COLO668 (cell line): Measurements from ENCODE around the gene PNLIPRP2.

Source experiments
- DNase-seq: peaks from one replicate; lab custom pipeline; 2025; ENCODE audit not compliant: unreplicated experiment; lab: John Stamatoyannopoulos, UW

PNLIPRP2 gene

GRCh38 chr10:116654816-116655215, 34.1 kb downstream of the PNLIPRP2 start:
- DNase-seq, result no peak

- DNase-seq, result no peak
Observed at GRCh38 chr10:116655568-116655967, 34.8 kb downstream of the PNLIPRP2 start.

- DNase-seq, result no peak
Observed at GRCh38 chr10:116656044-116656443, 35.3 kb downstream of the PNLIPRP2 start.

DNA sequence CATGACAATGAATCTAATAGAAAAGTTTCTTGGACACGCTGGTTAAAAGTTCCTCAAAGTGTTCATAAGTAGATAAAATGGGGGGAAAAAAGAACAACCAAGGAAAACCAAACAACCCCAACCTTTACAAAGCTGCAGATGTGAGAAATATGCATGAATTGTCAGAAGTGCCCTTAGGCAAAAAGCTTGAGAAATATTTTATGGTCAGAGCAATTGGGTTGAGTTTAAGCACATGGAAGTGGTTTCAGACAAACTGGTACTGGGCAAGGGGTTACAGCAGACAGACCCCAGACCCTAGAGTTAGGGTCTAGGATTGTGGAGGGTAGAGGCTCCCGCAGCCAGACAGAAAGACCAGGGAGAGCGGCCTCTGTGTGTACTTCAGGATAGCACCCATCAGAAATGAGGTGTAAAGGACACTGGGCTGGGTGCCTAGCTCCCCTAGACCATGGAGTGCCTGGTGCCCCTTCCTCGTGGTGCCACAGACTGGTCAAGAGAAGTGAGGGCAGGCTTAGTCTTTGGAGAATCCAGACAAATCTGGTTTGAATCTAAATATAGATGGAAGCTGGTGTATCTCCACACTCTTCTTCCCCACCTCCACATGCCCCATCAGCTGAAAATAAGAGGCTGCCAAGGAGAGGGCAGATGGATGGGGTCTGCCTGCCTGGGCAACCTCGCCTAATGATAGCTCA, 37.3 kb downstream of the PNLIPRP2 start:
- DNase-seq, result no peak

DNA sequence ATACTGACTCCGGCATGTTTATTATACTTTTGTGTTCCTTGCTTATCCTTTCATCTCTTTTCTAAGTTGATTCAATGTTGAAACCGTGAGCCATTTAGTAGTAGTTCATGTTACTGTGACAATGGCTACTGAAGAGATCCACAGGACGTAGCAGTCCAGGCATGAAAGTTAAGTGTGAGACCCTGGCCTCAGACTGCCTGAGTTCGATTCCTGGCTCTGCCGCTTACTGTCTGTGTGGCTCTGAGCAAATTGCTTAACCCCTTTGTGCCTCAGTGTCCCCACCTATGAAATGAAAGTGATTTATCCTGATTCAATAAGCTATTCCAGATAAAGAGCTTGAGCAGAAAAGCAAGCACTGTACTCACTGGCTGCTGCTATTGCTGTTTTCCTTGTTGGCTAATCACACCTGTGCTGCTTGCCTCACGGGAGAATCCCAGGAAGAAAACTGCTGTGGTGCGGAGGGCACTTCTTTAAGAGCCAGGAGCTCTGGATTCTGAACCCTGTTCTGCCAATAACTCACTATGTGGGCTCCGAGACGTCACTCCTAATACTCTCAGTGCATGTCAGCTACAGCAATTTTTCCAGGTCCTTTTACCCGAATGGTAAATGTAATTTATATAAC, 38.4 kb downstream of the PNLIPRP2 start:
- no peak for DNase-seq

GRCh38 chr10:116660860-116661259, 40.1 kb downstream of the PNLIPRP2 start:
- no peak for DNase-seq

GRCh38 chr10:116663342-116663741, 42.6 kb downstream of the PNLIPRP2 start:
- no peak for DNase-seq

- DNase-seq, result no peak
Observed at GRCh38 chr10:116664631-116665030, 43.9 kb downstream of the PNLIPRP2 start.

DNA sequence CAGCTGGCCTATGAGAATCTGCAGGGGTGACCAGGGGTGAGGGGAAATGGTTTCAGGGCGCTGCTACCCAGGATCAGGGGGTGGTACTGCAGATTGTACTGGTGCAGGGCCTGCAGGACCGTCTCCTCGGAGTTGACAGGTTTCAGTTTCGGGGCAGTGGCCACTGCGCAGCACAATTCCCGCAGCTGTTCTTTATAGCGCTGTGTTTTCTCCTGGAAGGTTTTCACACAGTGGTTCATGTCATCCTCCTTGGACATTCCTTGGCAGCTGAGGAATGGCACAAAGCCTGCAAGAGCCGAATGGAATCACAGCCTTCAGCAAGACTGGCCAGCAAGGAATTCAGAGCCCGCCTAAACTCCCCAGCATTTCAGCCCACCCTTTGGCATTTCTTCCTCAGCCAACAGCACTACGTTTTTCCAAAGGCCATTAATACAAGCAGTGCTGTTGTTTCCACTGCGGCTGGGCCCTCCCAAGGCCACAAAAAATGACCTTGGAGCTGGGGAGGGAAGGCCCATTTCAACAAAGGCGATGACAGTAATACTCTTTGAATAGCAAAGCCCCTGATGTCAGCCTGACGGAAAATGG, 44.9 kb downstream of the PNLIPRP2 start:
- no peak for DNase-seq

DNA sequence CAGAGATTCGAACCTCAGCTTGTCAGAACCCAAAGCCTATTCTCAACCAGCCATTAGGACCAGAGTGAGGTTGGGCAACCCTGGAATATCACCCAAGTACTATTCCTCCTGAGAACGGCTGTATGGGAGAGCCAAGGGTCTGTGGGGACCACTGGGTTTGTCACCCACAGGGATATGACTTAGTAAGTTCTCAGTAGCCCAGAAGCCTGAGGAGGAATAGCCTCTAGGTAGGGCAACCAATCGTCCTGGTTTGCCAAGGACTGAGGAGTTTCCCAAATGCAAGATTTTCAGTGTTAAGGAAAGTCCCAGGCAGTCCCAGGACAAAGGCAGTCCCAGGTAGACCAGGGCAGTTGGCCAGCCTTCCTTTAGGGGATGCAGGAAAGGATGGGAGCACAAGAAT, 46.7 kb downstream of the PNLIPRP2 start:
- DNase-seq, result no peak

- no peak for DNase-seq
Observed at GRCh38 chr10:116668018-116668417, 47.3 kb downstream of the PNLIPRP2 start.

DNA sequence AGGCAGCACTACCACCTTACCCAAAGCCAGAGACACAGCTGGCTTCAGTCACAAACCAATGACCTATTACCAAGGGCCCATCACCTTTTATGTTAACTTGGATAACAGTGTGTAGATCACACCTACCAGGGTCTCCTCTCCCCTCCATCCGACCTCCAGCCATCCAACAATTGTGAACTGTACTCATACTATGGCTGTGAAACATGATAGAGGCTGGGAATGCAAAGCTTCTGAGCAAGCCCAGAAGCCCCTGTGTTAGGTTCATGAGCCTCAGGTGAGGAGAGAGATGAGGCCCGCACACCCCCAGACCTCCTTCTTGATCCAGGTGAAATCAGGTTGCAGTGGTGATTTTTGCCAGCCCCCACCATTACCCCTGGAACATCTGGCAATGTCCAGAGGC, 47.7 kb downstream of the PNLIPRP2 start:
- no peak for DNase-seq

GRCh38 chr10:116669080-116669479, 48.3 kb downstream of the PNLIPRP2 start:
- DNase-seq, result no peak

DNA sequence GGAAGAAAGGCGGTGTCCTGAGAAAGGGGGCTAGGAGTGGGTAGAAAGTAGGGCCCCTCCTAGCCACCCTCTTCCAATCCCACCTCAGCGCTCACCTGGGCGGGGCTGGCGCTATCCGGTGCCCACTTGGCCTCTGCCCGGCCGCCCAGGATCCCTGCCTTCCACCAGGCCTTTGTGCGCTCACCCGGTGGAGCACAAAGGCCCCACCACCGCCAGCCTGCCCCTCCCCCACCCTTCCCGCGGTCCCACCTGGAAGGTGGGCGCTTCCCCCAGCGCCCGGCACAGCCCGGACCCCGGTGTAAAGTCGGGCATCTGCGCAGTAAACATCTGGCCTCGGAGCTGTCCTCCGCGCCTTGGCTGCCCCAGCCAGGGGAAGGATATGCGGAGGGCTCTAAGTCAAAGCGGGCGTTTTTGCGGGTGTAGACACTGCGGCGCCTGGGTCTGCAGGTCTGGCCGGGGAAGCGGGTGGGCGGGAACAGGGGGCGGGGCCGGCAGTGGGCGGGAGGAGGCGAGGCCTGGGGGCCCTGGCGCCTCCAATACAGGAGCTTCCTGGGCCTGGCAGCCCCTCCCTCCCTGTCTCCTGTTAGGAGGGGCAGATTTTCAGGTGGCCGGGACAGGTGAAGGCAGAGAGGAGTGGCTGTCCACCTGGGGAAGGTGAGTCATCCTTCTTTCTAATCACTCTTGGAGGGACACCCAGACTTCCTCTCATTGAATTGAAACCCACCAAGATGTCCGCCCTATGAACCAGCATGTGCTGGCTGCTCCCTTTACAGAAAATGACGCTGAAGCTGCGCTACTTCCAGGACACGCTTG, 49.3 kb downstream of the PNLIPRP2 start:
- DNase-seq, result no peak

DNA sequence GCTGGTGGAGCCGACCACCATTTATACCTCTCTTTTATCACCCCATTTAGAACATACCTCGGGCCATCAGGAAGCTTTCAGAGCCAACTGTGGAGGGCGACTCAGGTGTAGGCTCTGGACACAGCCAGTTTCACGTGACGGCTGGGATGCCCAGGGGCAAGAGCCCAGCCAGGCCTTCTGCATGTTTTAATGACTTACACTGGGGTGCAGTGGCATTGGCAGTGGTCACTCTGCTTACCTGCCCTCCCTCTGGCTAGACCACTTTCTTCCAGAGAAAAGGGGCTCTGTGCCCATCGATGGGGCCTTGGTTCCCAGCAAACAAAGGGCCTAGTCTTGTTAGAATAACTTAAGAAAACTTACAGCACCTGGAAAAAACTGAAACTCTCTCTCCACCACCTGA, 50.0 kb downstream of the PNLIPRP2 start:
- DNase-seq, result no peak

- no peak for DNase-seq
Observed at GRCh38 chr10:116671274-116671926, 50.6 kb downstream of the PNLIPRP2 start.

GRCh38 chr10:116672891-116673290, 52.1 kb downstream of the PNLIPRP2 start:
- DNase-seq, result no peak

DNA sequence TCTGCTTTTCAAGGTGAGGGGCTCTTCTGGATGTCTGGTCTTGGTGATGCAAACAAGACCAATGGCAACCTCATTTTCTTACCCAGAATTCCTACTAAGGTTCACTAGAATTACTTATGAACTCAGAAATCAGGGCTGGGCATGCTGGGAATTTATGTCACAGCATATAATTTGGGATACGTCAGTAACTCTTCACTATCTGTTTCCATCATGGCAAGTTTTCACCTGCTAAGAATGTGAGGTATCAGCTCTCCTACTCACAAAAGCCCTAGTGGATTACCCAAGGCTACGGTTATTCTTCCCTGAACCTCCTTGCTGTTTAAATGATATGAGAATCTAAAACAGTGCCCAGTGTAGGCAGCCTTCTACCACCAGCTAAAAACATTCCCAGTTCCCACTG, 53.1 kb downstream of the PNLIPRP2 start:
- DNase-seq, result no peak

DNA sequence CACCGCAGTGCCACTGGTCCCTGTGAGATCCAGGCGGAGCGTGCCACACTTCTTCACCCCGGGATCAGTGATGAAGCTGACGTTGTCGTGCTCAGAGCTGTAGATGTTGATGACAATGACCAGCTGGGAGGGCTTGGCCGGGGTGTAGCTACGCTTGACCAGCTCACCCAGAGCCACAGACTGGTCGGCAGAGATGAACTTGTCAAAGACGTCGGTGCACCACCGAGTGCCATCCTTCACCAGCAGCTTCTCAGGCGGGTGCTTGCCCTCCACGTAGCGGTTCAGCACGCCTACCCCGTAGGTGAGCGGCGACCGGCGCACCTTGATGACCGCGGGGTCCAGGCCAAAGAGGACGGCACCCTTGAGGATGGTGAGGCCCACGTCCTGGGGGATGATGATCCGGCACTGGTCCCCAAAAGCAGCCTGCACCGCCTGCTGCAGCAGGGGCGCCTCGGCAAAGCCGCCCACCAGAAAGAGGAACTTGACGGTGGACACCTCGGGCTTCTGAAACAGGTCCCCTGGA, 54.2 kb downstream of the PNLIPRP2 start:
- no peak for DNase-seq

GRCh38 chr10:116676118-116676517, 55.4 kb downstream of the PNLIPRP2 start:
- DNase-seq, result no peak

GRCh38 chr10:116676633-116677032, 55.9 kb downstream of the PNLIPRP2 start:
- no peak for DNase-seq
